ENCODE data around the gene DHX58.

DNA sequence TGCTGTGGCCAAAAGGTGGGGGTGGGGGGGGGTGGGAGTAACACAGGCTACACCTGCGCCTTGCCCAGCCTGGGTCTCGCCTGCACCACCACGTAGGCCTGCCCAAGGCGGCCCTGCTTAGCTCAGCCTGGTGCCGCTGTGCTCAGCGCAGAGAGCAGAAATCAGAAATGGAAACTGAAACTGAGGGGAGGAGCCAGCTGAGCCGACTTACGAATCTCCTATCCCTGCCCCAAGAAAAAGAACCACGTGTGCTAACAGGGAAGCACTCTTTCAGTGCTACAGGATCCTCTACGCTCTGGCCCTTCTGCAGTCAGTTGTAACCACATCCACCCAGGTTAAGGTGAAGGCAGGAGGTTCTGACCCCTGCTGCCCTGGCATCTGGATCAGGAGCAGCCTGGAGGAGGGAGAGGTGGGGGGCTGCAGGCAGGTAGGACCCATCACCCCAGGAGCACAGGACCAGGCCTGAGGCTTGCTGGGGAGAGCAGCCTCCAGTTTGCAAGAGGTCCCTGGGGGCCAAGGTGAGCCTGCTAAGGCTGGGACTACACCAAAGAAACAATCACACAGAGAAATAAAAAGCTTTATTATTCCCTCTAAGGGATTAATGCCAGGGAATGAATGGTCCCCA, at the start of gene DHX58:
- TF ChIP-seq CTCF (IDR thresholded peaks at IDR 0.05) (no peak), ZFX (IDR thresholded peaks at IDR 0.05; ENCODE audit: borderline replicate concordance) (no peak)

Measured in 22Rv1 (cell line).